ENCODE results near the gene GOLGA8J.
"Not testable (repeated sequence)": the region's sequence is repeated elsewhere in the genome, so short reads cannot be mapped to it uniquely, and the experiment has no call there.

The GOLGA8J gene, protein sequence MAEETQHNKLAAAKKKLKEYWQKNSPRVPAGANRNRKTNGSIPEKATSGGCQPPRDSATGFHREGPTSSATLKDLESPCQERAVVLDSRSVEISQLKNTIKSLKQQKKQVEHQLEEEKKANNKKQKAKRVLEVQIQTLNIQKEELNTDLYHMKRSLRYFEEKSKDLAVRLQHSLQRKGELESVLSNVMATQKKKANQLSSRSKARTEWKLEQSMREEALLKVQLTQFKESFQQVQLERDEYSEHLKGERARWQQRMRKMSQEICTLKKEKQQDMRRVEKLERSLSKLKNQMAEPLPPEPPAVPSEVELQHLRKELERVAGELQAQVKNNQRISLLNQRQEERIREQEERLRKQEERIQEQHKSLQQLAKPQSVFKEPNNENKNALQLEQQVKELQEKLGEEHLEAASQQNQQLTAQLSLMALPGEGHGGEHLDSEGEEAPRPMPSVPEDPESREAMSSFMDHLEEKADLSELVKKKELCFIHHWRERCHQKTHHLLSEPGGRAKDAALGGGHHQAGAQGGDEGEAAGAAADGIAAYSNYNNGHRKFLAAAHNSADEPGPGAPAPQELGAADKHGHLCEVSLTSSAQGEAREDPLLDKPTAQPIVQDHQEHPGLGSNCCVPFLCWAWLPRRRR

DNA sequence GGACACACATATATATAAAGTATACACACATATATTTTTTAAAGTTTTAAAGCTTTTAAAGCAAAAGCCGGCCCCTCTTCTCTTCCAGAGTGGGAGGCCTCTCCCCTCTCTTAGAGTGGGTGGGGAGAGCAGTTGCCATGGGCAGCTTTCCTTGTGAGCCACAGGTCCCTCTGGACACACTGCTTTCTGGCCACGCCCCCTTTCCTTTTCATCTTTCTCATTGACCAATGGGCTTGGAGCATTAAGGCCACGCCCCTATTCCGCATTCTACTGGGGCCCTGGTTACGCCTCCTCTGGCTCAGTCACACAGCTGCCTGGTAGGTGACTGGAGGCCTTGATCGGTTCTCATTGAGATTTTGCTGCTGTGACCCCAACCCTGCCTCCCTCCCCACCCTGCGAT, at the start of gene GOLGA8J:
GOLGA8J (plus strand) TSS at position 301 of the 400 bp plus-strand sequence; CDS start at position 399, 98 bp downstream.
- not testable (repeated sequence) for DNase-seq

GRCh38 chr15:30033211-30033610, 49.5 kb upstream of the GOLGA8J start:
- DNase-seq: no peak

- DNase-seq: no peak
Observed at GRCh38 chr15:30033763-30034162, 49.0 kb upstream of the GOLGA8J start.

DNA sequence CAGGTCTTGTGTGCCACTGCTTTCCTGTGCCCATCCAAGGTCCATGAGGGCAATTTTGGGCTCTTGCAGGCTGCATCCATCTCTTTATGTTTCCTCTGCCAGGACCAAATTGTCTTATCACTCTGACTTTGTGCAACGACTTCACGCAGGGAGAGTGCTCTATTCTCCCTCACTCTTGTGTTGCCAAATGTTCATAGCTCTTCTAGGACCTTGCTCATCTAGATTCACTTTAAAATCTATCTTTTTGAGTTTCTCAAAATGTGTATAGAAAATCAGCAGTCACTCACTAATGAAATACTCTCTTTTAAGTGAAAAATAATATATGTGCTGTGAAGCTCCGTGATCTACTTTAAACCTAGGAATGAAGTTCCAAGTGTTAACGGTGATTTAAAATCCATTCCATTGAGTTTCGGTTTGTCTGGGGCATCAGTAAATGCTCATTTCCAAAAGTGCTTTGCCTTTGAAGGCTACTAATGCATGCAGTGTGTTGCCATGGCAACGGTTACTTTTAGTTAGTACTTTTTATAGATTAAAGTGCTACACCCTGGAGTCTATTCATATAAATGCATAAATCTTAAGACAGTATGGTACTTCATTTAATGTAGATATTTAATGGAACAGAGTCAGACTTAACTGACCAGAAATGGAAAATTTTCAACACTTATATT, 46.6 kb upstream of the GOLGA8J start:
- no peak for DNase-seq

DNA sequence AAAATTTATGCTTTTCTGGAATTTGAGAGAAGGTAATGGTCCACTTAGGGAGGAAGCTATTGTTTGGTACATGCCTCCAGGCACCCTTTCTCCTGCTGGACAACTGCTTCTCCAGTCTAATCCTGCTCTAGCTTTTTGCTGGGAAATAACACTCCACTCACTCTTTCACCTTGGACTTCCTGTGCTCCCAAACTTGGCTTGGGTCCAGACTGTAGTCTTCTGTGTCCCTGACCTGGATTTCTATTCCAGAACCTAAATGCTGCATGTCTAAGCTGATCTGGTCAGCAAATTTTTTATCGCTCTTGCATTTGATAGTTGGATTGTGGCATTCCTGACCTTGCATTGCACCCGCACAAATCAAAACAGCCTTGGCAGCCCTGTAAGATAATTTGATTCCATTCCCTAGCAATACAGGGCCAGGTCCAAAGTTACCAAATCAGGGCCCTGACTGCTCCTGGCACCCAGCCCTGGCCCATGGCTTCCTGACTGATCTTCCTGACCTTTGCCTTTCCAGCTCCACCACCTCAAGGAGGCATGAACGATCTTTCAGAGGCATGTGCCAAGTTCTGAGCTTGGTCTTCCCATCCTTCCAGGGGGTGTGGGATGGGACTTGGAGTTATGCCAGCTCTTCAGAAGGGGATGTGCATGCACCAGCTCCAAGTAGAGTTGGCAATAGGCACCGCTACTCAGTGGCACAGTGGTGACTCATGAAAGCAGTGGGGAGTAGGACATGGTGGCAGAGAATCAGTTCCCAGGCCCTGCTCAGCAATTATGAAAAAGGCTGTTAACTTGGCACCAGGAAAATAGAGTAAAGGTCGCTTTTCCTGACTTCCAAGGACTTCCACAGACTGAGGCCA, 43.9 kb upstream of the GOLGA8J start:
- DNase-seq: no peak

DNA sequence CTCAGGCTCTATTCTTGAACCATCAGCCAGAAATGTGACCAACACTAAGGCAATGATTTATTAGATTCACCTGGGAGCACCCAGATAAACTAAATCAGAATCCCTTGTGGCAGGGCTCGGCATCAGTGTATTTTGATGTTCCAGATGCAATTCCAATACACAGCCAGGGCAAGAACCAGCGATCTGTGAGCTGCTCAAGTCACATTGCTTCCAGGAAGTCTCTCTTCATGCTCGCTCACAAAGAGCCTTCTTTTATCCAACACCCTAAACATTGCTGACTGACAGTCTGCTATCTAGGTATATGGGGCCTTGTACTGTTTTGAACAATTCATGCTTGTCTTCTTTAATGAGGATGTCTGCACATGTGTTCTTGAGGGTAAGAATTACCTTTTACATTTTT, 40.9 kb upstream of the GOLGA8J start:
- DNase-seq: no peak

DNA sequence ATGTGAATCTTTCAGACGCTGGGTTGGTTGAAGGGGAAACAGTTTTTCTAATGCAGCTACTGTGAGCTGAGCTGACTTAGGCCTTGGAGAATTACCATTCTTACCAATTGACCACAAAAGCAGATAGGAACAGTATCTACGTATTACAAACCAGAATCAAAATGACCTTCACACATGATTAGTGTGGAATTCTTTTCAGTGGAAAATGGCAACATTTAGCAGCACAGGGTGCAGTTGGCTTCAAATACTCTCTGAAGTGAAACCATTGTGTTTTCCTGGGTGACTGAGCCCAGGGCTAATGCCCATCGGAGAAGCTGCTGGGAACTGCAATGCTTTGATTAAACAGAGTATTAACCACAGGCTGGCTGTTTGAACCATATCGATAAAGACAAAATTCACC, 40.2 kb upstream of the GOLGA8J start:
- no peak for DNase-seq

DNA sequence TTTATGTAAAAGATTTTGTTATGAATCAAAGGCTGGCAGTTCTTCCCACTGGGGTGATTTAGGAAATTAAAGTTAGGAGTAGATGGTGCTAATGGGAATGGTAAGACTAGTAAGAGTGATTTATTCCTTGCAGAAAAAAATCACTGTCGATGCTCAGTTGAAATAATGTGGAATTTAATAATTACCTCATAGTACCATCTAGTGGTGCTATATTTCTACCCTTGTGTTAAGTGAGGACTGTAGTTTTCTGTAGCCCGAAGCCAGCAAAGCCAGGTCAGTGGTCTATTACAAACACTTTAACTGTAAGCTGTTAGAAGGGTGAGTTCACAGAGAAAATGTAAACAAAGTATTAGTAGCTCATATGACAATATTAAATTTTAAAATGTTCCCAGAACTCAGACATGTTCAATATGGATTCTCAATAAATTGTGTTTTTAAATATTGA, 39.5 kb upstream of the GOLGA8J start:
- no peak for DNase-seq

GRCh38 chr15:30044377-30044776, 38.4 kb upstream of the GOLGA8J start:
- no peak for DNase-seq

GRCh38 chr15:30044826-30045225, 37.9 kb upstream of the GOLGA8J start:
- DNase-seq: not testable (repeated sequence)

GRCh38 chr15:30045248-30046041, 37.3 kb upstream of the GOLGA8J start:
- DNase-seq: not testable (repeated sequence)

DNA sequence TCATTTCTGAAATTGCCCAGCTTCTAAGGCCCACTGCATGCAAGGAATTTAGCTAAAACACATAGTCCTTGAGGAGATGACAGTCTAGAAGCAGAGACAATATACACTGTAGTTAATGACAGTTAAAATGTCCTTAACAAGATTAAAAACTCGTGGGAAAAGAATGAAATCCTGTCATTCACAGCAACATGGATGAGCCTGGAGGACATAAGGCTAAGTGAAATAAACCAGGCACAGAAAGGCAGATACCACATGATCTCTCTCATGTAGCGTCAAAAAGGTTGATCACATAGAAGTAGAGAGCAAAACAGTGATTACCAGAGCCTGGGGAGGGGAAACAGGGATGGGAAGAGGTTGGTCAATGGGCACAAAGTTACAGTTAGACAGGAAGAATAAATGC, 36.3 kb upstream of the GOLGA8J start:
- no peak for DNase-seq

DNA sequence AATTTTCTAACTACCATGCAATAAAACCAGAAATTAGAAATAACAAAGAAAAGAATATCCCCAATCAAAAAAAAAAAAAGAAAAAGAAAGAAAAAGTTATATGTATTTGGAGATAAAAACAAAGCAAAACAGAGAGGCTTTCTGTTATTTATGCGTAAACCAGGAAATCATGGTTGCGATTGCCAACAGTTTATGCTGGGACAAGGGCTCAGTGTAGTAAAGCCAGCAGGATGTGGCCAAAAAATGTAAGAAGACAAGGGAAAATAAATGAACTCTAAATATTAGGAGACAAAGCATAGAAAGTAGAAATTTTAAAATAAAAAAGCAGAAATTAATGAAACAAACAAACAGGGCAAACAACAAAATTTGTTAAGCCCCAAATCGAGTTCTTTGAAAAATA, 27.2 kb upstream of the GOLGA8J start:
- no peak for DNase-seq

- no peak for DNase-seq
Observed at GRCh38 chr15:30056166-30056565, 26.6 kb upstream of the GOLGA8J start.

DNA sequence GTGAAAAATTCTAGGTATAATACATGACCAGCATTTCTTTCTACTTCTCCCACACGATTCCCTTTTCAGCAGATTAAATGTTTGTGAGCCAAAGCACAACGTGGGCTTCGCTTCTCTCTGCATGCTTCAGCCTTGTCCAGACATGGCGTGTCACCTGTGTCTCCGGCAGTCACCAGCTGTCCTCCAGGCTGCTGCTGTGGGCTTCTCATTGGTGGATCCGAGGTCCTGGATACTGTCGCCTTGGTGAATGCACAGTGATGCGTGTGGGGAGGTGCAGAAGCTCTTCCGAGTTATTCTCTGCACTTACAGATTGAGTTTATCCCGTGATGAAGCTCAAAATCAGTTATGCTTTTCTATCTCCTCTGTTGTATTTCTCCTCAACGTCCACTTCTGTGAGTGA, 23.0 kb upstream of the GOLGA8J start:
- DNase-seq: no peak

- no peak for DNase-seq
Observed at GRCh38 chr15:30062881-30063280, 19.9 kb upstream of the GOLGA8J start.

GRCh38 chr15:30063835-30064546, 18.8 kb upstream of the GOLGA8J start:
- DNase-seq: no peak

- DNase-seq: no peak
Observed at GRCh38 chr15:30065025-30065801, 17.5 kb upstream of the GOLGA8J start.

DNA sequence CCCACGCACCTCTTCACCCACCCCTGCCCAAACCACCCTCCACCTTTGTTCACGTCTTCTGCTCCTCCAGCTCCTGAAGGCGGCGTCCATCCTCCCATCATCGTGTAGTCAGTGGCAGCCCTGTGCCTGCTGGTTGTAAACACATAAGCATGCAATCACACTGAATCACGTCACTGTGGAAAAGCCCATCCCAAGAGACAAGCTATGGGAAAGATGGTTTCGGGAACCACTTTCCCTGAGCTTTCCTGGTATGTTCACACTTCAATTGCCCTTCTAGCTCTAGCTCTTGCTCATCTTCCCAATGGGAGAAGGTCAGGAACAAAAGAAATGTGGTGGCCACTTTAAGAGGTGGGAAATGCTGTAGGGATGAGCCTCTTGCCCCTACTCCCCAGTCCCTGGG, 14.4 kb upstream of the GOLGA8J start:
- no peak for DNase-seq

DNA sequence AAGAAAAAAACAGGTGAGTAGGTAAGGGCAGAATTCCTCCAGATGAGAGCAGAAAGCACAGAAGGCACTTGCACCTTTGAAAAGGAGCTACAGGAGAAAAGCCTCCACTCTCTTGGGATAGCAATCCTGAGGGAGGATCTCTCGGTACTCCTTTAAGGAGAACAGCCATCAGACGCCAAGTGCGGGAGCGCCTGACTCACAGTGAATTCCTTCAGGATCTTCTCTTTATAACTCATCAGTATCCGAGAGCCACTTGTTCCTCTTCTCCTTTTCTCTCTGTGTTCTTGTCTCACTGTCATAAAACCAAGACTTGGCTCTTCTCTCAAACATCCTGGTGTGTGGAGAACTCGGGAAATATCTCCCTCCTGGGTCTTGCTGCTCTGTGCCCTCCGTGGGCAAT, 10.1 kb upstream of the GOLGA8J start:
- DNase-seq: no peak

GRCh38 chr15:30073915-30074314, 8.8 kb upstream of the GOLGA8J start:
- DNase-seq: no peak
